ENCODE results near the gene ITPR1.
"Not testable (repeated sequence)": the region's sequence is repeated elsewhere in the genome, so short reads cannot be mapped to it uniquely, and the experiment has no call there.

ITPR1 gene

DNA sequence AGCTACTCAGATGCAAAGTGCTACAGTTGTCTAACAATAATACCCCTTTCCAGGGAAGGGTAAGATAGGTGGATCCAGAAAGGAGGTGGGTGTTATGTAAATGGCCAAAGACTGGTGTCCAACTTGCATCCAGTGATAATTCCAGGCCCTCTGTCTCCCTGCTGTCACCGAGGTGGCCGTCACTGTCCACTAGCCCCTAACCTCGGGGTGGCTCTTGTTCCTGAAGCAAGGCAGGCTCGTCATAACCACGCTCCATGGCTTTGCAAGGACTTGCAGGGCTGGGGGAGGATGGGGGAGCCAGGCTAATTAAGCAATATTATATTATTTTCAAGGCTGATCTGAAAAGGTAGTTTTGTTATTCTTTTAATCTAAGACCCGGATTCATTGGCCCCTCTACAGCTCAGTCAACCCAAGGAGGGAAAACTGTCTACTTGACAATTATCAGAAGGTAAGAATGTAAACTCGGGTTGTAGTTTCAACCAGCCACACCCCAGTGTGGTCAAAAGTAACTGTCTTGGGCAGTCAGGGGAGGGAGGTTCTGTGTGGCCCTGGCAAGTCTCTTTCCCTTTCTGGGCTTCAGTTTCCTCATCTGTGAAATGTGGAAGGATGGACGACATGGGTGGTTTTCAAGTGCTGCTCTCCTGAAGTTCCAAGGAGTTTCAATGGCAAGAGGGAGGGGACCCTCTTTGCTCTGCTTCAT, 266.0 kb downstream of the ITPR1 start:
- DNase-seq (ENCODE audit: low spot score) = no peak

GRCh38 chr3:4759689-4760312, 266.7 kb downstream of the ITPR1 start:
- no peak for DNase-seq (ENCODE audit: low spot score)

DNA sequence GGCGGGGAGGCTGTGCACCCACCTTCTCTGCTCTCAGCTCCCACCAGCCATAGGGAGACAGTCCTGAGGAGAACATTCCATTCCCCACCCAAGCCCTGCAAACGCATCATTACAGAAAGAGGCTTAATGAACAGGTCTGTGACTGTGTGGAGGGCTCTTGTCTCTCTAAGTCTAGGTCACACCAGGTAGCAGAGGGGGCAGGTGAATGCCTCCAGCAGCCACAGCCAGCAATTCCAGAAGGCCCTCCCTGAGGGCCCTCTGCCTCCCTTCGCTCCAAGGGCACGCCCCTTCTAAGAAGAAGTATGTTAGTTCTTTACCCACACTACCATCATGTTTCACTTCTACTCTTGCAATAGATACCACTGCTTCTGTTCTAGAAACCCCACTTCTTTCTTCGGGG, 268.6 kb downstream of the ITPR1 start:
- DNase-seq (ENCODE audit: low spot score) = no peak

DNA sequence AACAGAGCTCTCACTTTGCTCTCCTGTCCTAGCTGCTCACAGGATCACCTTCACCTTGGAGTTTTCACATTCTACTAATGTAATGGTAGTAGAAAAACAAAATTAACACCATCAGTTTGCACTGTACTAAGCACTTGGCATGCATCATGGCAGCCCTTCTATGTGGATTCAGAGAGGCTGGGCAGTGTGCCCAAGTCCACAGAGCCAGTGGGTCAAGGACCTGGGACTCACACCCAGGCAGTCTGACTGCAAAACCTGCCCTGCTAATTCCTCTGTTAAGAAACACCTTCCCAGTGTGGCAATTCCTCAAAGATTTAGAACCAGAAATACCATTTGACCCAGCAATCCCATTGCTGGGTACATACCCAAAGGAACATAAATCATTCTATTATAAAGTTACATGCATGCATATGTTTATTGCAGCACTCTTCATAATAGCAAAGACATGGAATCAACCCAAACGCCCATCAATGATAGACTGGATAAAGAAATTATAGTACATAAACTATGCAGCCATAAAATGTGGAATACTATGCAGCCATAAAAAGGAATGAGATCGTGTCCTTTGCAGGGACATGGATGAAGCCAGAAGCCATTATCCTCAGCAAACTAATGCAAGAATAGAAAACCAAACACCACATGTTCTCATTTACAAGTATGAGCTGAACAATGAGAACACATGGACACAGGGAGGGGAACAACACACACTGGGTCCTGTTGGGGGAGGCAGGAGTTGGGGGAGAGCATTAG, 269.5 kb downstream of the ITPR1 start:
- DNase-seq (ENCODE audit: low spot score) = not testable (repeated sequence)

- DNase-seq (ENCODE audit: low spot score) = no peak
These were observed 270.6 kb downstream of the ITPR1 start for GRCh38 chr3:4763604-4764247.

DNA sequence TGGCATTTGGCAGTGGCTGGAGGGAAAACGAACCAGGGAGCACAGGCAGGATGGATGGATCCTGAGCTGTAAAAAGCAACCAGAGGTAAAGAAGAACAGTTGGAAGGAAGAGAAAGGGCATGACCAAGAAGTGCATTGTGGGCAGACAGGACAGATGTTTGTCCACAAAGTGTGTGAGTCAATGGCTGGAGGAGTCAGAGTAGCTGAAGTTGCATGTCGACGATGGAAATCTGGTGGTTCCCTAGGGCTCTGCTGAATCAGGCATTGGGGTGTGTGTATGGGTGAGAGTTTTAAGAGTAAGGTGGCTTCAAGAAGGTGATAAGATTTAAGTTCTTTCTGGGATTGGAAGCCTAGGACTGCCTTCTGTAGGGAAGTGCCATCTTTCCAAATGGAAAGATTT, 272.1 kb downstream of the ITPR1 start:
- no peak for DNase-seq (ENCODE audit: low spot score)

GRCh38 chr3:4766263-4766662, 273.1 kb downstream of the ITPR1 start:
- no peak for DNase-seq (ENCODE audit: low spot score)

DNA sequence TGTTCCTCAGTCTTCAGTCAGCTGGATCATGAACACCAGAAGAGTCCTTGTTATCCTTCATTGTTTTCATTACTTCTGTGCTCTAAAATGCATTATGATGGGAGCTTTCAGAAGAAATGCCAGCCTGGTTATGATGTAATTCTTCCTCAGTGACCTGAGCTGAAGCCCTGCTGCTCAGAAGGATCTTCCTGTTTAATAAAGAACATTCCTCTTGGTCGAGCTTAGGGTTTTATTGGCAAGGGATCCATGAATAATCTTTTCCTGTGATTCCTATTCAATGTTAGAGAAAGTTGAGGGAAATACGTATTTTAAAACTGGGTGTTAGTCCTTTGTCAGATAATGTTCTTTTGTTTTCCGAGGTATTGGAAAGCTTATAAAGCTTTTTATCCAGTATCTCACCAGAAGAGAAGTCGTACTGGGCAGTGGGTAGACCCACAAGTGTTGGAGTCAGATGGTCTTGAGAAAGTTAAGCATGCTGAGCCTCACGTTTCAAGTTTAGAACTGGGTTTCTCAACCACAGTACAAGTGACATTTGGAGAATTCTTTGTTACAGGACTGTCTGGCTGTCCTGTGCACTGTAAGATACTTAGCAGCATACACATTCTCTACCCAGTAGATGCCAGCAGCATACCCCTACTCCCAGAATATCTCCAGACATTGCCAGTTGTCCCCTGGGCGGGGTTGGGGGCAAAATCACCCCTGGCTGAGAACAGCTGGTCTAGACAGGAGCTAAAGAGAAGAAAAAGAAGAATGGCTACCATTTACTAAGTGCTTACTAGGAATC, 273.8 kb downstream of the ITPR1 start:
- no peak for DNase-seq (ENCODE audit: low spot score)

DNA sequence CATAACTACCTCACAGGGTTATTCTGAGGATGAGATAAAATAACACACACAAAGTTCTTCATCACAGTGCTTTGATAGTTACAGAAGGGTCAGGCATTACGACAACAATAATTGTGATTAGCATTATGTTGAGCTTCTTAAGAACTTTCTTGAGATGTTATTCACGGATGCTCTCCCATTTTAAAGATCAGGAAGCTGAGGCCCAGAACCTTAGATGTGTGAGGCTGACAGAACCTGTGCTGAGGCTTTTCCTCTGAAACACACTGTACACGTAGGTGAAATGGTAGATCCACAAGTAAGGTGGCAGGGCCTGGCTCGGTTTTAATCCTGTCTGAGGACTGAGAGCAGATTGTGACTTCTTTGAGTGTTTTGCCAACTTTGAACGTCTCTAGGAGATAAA, 274.9 kb downstream of the ITPR1 start:
- DNase-seq (ENCODE audit: low spot score) = no peak

GRCh38 chr3:4768521-4768920, 275.4 kb downstream of the ITPR1 start:
- DNase-seq (ENCODE audit: low spot score) = no peak

DNA sequence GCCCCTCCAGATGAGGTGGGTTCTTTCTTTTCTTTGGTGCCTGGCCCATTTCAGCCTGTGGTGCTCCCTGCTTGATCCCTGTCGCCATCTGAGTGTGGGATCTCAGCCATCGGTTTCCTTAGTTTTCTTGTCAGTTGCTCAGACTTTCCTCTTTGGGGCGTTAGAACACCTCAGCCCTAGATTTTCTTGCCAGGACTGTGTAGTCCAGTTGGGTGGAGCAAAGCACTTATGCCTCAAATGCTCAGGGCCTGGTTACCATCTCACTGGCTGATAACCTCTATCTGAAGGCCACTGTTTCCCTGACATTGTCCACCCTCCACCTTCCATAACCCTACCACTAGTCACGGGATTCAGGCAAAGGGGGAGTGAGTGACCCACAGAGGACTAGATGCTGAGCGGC, 277.4 kb downstream of the ITPR1 start:
- DNase-seq (ENCODE audit: low spot score) = no peak

DNA sequence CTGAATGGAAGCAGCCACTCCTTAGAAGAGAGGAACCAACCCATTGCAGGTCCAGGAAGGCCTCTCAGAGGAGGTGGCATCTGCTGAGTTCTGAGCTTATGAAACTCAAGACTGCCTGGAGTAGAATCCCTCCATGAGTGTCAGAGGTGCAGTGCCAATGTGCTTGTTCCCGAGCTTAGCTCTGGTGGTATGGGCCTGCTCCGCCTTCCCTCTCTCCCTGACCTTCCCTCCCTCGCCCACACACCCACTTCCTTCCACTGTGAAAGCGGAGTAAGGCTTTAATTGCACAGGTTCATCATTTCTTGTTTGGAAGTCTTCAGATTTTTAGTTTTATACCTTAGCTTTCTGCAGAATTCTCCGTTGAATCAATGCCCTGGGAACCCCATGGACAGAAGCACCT, 278.1 kb downstream of the ITPR1 start:
- DNase-seq (ENCODE audit: low spot score) = no peak

GRCh38 chr3:4772171-4772804, 279.1 kb downstream of the ITPR1 start:
- DNase-seq (ENCODE audit: low spot score) = no peak

GRCh38 chr3:4772858-4773257, 279.7 kb downstream of the ITPR1 start:
- DNase-seq (ENCODE audit: low spot score) = no peak

DNA sequence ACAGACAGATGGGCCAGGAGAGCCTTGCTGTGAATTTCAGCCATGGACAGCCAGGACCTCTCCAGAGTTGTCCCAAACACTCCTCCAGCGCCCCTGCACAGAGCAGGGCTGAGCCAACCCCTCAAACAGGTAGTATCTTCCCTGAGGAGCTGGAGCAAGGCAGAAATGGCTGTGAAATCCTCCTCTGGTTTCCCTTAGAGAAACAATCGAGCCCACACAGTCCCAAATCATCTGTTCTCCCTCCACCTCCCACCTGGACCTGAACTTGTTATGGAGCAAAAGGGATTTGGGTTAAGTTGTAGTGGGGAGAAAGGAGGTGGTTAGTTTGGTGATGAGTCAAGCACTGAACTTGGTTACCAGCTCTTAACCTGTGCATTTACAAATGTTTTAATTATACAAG, 280.4 kb downstream of the ITPR1 start:
- DNase-seq (ENCODE audit: low spot score) = peak; percentile 19

- no peak for DNase-seq (ENCODE audit: low spot score)
These were observed 281.4 kb downstream of the ITPR1 start for GRCh38 chr3:4774531-4774930.

GRCh38 chr3:4776399-4776979, 283.3 kb downstream of the ITPR1 start:
- DNase-seq (ENCODE audit: low spot score) = no peak

GRCh38 chr3:4776980-4777581, 283.9 kb downstream of the ITPR1 start:
- no peak for DNase-seq (ENCODE audit: low spot score)

GRCh38 chr3:4778119-4778518, 285.0 kb downstream of the ITPR1 start:
- DNase-seq (ENCODE audit: low spot score) = no peak

DNA sequence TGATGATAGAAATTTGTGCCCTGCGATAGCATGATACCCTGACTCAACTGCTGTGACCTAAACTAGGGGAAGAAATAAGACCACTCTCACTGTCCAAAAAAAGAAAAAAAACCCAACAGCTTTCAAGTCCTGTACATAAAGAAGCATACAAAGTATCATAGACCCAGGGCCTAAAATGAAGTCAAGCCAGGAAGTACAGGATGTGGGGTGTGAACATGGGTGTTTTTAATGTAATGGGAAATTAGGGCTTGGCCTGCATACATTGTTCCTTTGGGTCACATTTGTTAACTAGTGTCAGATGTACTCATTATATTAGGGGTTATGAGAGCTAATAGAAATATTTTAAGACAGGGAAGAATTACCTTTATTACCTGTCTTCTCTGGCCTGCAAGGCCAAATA, 285.6 kb downstream of the ITPR1 start:
- DNase-seq (ENCODE audit: low spot score) = no peak

DNA sequence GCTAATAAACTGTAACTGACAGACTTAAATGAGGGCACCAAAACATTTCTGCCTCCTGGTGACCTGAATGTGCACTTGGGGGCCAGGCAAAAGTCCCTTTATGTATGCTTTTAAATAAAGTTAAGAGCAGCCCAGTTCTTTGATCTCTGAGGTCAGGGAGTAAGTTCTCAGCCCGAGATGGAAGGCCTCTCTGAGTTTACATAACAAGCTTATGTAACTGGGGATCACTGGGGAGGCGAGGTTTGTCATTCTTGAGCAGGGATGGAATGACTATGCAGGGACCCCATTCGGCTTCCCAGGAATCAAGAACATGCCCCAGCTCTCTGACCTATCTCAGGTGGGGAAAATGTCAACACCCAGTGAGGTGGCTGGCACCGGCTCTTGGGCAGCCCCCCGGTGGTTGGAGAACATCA, 287.4 kb downstream of the ITPR1 start:
- no peak for DNase-seq (ENCODE audit: low spot score)

Data from putamen (tissue), 1 donor.